HS-5 (cell line): ENCODE measurements around the gene EPHA10.

Source experiments
- DNase-seq: peaks from one replicate; pipeline ENCODE4 v3.0.0-alpha.2; 2012; ENCODE audit warnings: low read depth

EPHA10 gene

GRCh38 chr1:37732111-37732780, 32.7 kb downstream of the EPHA10 start:
- no peak for DNase-seq

GRCh38 chr1:37731312-37732019, 33.5 kb downstream of the EPHA10 start:
- no peak for DNase-seq

GRCh38 chr1:37730376-37730775, 34.5 kb downstream of the EPHA10 start:
- no peak for DNase-seq

- no peak for DNase-seq
Measured at GRCh38 chr1:37728416-37728815, 36.5 kb downstream of the EPHA10 start.

GRCh38 chr1:37726751-37727585, 38.0 kb downstream of the EPHA10 start:
- DNase-seq: no peak

GRCh38 chr1:37725851-37726613, 38.9 kb downstream of the EPHA10 start:
- no peak for DNase-seq

GRCh38 chr1:37724575-37724974, 40.3 kb downstream of the EPHA10 start:
- no peak for DNase-seq

- DNase-seq: no peak
Measured at GRCh38 chr1:37723390-37724078, 41.4 kb downstream of the EPHA10 start.

- DNase-seq: no peak
Measured at GRCh38 chr1:37723072-37723389, 41.9 kb downstream of the EPHA10 start.

- DNase-seq: no peak
Measured at GRCh38 chr1:37722181-37723071, 42.5 kb downstream of the EPHA10 start.

GRCh38 chr1:37721565-37721964, 43.4 kb downstream of the EPHA10 start:
- no peak for DNase-seq

GRCh38 chr1:37720231-37721130, 44.4 kb downstream of the EPHA10 start:
- no peak for DNase-seq

GRCh38 chr1:37719572-37720195, 45.2 kb downstream of the EPHA10 start:
- no peak for DNase-seq

- DNase-seq: no peak
Measured at GRCh38 chr1:37718901-37719571, 45.9 kb downstream of the EPHA10 start.

- DNase-seq: no peak
Measured at GRCh38 chr1:37718181-37718900, 46.6 kb downstream of the EPHA10 start.

GRCh38 chr1:37717631-37718030, 47.3 kb downstream of the EPHA10 start:
- no peak for DNase-seq

- DNase-seq: no peak
Measured at GRCh38 chr1:37716321-37716720, 48.6 kb downstream of the EPHA10 start.

GRCh38 chr1:37714689-37715088, 50.2 kb downstream of the EPHA10 start:
- no peak for DNase-seq
